ENCODE data around the gene NDUFA8.

NDUFA8 gene

DNA sequence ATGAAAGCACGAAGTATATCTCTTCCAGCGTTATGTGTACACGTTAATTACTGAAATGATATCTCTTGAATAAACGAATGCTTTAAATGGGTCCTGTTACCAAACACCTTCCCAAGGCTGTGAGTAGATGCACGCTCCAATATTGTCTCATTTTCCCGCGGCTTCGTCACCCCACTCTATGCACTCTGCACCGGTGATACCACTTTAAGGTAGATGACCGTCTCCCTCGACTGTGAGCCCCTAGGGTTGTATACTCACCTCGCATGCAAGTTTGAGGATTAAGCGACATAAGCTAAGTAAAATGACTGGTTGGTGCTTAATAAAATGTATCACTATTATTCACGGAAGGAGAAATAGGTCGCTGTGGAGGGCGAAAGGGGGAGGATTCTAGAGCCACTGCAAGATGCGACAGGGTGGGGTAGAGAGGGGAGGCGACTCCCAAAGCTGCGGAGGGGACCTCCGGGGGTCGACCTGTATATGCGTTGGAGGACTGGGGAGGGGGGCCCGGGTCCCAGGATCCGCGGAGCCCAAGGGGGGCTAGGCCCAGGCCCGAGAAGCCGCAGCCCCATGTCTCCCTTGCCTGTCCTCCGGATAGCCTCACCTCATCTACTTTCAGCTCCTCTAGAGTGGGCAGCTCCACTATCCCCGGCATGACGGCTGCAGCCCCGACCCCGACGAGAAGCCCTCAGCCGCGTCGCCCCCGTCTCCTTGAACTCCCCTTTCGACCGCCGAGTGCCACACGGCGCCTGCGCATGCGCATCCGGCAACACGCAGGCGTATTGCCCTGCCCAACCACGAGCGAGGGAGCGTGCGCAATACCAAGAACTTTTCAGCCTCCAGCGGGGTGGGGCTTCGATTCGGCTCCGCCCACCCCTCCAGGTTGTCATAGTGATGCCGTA lies at the start of gene NDUFA8, which contains the start of gene MORN5:
Gene NDUFA8, minus strand, starts transcription at position 754 of the 899 bp plus-strand sequence. Its CDS starts 102 bp downstream, at position 652.
Gene MORN5, plus strand, starts transcription at position 883 of the 899 bp plus-strand sequence. CDS start 65 bp downstream, outside the sequence.
- DNase-seq: peak; percentile 94

DNA sequence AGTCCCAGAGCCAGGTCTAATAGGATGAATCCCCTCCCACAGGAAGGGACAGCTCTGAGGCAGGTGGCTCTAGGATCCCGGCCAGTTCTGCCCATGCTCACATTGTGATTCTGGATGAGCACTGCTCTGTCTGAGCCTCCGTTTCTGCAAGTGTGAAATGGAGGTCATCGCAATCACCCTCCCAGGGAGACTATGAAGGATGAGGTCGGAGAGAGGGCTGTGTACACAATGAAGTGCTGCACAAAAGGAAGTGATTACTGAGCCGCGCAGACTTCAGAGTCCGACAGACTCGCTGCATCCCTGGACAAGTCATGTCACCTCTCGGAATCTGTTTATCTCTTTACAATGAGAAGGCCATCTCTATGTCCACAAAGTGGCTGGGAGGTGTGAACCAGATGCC lies 47.5 kb upstream of the NDUFA8 start:
- no peak for DNase-seq

DNA sequence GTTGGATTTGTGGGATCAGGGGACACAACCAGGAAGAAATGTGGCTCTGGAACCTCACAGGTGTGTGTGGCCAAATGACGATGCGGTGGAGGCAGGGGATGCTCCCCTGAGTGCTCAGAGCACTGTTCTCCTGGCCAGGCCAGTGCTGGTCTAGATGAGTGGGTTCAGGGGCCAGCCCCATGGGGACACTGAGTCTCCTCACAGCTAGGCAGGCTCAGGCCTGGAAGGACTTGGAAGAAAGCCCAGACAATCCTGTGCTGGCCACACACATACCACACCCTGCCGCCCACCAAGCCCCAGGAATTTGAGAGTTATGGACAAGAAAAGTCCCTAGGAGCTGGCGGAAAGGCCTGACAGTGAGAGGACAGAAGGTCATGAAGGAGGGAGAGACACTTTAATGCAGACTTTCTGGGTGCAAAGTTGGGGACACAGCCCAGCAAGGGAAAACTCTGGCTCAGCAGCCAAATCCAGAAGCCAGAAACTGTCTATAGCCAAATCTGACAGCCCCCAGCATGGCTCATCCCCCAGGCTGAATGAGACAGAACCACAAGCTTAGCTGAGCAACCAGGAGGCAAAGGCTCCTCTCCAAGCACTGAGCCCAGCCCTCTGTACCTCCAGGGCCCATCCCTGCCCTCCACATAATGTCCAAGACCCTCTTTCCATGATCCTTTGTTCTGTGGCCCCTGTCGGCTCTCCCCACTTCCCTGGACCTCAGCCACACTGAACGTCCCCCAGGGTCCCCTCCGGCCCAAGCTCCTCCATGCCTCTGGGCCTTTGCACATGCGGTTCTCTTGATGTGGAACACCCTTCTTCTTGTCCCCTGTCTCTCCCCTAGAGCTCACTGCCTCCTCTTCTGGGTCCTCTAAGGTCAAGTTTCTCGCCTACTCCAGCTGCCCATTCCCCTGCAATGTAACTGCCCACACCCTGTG lies 46.8 kb upstream of the NDUFA8 start:
- no peak for DNase-seq

DNA sequence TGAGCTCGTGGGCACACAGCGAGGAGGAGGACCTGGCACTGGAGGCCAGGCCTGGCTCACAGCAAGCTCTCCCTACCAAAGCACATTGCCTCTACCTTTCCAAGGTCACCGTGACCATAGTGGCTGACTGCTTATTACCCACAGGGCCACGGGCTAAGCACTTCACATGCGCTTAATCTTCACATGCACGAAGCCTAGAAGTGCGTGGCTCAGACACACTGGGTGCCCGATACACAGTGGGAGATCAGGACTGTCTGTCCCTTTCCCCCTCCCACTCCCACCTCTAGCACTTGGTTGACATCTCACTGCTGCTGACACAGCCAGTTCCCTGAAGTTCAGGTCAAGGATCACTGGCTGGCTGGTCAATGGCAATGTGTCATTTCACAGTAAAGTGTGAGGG lies 45.6 kb upstream of the NDUFA8 start:
- DNase-seq: no peak

DNA sequence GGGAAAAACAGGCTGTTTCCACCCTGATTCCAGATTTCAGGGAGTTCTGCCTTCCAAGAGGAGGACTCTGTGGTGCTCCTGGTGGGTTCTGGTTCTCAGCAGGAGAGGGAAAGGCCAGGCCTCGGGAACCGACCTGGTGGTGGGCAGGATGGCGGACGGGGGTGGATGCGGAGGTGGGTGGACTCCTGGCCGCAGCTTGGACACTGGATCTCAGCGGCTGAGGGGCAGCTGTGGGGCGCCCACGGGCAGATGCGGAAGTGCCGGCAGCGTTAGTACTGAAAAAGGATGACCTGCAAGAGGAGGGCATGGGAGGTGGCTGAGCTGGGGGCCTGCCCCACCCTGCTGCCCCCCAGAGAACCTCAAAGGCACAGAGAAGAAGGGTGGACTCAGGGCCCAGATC lies 44.9 kb upstream of the NDUFA8 start:
- no peak for DNase-seq

DNA sequence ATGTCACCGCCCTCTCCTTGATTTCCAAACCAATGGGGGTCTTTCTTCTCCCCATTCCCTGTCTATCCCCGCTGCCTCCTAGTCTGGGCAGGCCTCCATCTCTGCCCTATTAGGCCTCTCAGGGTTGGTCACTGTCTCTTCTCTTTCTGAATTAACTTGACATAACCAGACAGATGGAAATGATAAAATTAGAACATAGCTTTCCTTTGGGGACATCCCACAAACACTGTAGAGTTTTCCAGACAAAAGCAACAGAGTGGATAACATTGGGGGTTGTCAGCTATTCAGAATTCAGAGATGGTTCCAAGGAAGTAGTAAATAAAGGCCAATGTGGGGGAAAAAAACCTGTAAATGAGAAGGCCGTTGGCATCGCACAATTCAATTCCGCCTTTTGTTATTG lies 44.5 kb upstream of the NDUFA8 start:
- no peak for DNase-seq

DNA sequence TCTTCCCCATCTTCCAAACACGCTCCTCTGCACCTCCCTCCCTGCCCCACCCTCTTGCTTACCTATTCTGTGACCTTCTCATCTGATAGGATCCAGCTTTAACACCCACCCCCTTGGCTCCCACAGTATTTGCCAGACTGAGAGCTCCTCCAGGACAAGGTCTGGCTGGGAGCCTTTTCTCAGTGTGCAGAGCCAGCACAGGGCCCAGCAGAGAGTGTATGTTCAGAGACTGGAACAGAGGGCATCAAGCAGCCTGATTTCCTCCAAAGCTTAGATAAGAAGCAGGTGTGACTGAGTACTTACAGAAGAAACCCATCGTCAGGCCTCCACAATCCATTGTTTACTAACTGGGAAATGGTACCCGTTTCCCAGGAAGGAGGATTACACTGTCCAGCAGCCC lies 42.5 kb upstream of the NDUFA8 start:
- no peak for DNase-seq

DNA sequence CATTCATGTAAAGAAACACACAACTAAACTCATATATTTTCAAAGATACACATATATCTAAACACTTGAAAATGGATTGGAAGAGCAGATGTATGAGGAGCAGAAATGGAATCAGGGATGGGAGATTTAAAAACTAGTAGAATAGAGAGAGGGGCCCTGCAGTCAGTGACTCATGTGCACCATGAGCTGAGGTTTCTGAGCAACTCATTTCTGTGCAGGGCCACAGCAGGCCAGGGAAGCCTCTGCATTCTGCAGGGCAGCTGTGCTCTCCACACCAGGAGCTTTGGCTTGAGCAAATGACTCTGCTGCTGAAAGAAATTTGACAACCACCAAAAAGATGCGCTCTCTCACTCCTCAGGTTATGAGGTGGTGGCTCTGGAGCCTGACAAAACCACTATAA lies 42.1 kb upstream of the NDUFA8 start:
- DNase-seq: peak; percentile 28

DNA sequence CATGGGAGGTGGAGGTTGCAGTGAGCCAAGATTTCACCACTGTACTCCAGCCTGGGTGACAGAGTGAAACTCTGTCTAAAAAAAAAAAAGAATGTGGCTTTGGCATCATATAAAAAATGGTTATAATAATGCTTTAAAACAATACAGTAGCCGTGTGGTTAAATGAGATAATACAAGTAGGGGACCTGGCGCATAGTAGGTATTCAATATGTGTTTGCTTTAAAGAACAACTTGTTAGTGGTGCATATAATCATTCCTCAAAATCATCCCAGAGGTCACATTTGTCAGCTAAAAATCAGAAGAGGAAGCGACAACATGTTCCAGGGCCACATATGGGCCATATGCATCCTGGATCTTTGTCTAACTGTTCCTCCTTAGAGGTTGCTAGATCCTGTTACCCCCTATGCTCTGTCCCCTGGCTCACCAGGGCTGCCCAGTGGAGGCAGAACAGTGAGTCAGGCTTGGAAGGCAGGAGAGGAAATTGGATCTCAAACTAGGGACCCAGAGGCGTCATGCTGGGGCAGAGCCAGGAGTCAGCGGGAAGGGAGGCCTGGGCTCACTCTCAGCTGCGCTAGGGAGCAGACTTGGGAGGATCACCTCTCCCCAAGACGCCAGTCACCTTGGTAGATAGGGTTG lies 41.5 kb upstream of the NDUFA8 start:
- no peak for DNase-seq

DNA sequence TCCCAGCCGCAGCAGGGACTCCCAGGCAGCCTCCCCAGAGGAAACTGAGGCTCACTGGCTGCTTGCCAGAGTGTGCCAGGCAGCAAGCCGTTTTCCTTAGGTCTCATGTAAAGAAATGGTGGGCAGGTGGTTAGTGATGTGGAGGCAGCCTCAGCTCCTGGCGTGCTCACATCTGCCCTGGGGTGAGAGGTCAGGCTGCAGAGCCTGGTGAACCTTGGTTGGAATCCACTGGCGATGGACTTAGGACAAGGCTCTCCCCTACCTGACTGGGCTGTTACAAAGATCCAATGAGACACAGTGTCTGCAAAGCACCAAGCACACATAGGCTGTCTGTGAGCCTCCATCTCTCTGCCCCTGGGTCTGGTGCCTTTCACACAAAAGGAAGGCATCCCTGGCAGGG lies 38.3 kb upstream of the NDUFA8 start:
- no peak for DNase-seq

DNA sequence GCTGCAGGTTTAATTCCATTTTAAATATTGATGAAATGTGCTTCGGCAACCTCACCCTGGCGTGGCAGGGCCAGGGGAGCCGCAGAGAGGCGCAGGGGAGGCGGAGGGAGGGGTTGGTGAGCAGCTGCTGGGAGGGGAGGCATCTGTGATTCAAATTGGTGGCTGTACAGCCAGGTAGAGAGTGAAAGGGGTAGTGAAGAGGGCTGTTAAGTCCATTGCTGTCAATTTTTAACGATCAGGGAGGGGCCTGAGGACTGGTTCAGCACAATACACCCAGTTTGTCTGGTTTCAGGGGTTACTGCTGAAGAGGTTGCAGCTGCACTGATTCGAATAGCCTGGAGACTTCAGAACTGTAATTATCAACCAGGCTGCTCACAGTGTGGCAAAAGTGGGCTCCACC lies 37.8 kb upstream of the NDUFA8 start:
- DNase-seq: no peak

DNA sequence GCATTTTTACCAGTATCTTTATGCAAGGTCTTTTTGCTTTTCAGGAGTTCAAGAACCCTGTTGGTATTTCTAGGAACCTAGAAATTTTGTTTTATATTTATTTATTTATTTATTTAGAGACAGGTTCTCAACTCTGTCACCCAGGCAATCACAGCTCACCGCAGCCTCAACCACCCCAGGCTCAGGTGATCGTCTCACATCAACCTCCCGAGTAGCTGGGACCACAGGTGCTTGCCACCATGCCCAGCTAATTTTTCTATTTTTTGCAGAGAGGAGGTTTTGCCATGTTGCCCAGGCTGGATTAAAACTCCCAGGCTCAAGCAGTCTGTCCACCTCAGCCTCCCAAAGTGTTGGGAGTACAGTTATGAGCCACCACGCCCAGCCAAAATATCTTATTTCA lies 36.3 kb upstream of the NDUFA8 start:
- no peak for DNase-seq

DNA sequence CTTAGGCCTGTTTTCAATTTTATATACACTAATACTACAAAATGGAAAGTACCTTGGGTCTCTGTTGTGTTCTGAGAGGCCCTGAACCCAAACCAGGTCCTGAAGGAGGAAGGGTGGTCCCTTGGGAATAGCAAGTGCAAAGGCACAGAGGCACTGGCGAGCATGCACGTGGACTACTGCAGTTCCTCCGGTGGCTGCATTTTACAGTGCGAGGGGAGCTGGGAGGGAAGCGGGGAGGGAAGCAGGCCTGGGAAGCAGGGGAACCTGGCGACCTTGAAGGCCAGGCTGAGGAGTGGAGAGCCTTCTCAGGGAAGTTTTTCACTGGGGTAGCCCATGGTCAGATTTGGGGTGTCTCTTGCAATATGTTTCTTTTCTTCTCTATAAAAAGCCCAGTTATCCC lies 34.1 kb upstream of the NDUFA8 start:
- no peak for DNase-seq

DNA sequence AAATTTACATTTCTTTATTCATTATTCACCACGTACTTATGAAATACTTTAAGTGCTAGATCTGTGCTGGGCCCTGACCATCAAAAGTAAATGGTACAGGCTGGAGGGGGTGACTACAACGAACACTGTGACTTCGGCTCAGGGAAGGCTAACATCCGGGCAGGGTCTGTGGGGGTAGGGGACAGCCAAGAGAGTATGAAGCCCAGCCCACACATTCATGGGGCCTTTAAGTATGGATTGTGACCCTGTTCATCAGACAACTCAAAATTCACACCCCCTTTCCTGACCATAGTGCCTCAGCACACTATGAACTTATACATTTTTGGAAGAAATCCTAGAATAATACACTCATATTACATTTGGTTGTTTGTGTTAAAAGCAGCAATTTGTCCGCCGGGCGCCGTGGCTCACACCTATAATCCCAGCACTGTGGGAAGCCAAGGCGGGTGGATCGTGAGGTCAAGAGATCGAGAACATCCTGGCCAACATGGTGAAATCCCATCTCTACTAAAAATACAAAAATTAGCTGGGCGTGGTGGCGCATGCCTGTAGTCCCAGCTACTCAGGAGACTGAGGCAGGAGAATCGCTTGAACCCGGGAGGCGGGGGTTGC lies 33.4 kb upstream of the NDUFA8 start:
- DNase-seq: no peak

DNA sequence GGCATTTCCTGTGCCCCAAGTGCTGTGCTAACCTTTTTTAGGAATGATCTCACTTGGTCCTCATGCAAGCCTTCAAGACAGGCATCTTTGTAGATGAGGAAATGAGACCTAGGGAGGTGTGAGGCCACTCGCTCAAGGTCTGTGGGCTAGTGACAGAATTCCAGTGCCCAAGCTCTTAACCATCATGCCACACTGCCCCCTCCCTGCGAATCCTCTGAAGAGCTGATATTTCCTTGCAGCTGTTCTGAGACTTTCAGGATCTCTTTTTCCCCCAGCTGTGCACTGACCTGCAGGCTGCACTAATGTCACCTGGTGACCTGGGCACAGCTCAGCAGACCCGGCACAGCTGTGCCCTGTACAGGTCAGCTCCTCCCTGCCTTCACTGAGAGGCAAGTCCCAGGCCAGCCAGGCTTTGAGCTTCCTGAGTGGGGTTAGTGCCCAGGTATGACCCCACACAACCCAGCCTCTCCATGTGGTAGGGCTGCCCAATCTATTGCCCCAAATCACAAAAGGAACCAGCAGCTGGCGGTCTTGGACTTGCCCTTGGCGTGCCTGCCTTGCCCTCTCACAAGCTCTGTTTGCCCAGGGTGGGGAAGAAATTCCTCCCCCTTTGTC lies 32.8 kb upstream of the NDUFA8 start:
- no peak for DNase-seq

DNA sequence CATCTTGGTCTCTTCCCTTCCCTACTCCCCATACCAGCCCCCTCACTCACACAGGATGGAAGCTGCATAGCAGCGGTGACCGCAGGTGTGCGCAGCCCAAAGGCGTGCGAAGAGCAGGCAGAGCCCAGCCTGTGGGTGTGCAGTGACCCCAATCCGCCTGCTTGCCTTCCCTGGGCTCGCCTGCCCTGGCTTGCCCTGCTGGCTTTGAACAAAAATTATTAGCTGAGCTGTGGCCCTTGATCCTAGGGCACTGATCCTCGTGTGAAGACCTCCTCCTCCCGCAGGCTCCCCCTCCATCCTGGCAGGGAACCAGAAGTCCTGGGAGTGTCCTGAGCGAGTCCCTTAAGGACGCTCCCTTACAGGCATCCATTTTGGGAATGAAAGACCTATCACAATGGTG lies 32.0 kb upstream of the NDUFA8 start:
- no peak for DNase-seq

DNA sequence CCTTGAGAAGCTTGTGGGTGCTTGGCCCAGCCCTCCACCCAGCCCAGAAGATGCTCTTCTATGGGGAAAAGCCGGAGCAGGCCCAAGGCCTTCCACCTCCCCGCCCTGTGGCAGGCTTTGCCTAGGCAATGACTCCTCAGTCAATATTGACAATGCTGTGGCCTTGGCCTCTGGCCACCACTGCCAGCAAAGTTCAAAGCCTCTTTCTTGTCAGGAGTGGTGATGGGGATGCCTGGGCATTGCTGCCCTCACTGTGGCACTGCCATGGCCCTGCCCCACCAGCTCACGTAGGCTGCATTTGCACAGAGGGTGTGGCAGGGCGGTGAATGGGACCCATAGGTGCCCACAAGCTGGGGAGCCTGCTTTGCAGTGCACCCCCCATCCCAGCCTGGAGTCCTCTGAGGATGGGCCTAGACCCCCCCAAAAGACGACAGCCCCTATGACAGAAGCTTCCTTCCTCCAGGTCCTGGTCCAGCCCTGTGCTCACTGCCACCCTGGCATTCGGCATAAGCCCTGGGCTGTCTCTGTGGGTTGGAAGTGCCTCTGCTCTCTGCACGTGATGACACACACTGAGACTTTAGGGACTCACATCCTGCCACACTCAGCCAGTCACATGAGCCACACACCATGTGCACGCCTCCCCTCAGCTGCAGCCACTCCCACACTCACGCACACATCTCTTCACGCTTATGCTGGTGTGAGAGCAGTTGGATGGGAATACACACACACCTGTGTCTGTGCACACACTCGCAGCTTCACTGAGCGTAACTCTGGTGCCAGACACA lies 31.2 kb upstream of the NDUFA8 start:
- DNase-seq: no peak

DNA sequence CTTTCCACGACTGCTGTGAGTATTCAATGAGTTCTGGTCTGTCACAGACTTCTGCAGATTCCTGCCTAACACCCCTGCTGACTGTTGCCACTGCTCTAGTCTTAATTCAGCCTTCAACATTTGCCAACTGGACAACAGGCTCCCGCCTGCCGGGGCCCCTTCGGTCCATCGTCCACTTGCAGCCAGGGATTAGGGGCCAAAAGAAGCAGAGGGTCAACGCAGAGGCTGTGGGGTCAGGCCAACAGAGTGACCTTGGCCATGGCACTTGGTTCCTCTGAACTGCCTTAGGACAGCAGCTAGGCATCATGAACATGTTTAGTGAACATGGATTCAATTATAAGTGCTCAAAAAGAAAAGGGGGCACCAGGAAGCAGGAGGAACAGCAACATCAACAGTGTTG lies 28.8 kb upstream of the NDUFA8 start:
- no peak for DNase-seq

DNA sequence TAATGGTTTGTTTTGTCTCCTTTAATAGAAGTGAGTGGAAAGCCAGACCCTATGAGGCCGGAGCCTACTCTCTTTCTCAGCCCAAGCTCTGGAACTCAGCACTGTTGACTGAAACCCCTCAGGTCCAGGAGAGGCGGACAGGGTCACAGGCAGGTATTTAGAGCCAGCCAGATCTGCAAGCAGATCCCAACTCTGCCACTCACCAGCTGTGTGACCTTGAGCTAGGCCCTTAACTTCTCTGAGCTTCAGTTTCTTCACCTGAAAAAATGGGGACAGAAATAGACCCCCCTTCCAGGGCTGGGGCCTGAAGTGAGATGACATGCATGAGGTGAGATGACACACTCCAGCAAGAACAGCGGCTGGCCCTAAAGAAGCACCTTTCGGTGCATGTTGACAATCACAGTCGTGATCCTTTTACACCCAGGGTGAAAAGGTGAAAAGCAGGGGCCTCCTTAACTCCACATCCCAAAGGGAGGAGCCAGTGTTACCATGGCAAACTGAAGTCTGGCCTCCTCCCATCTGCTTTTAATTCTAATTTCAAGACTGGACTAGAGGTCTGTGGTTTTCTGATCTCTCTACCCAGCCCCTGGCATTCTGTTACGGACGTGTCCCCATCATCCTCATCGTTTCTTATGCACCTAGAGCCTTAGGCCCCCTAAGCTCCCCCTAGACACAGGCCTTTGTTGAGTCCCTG lies 27.3 kb upstream of the NDUFA8 start:
- DNase-seq: no peak

DNA sequence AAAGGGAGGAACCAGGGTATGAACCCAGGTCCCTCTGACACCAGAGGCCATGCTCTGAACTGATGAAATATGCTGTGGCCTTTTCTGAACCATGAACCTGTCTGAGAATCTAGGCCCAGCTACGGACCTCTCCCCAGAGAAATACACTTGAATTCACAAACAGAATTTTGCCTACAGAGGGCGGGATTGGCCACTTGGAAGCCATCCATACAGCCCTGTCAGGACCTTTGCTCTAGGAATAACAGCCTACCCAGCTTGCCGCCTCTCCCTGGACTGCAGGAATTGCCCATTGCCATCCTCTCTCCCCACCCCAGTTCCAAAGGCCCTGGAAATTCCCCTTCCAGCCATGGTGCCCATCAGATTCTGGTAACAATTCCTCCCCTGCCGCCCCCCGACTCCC lies 26.7 kb upstream of the NDUFA8 start:
- DNase-seq: no peak

DNA sequence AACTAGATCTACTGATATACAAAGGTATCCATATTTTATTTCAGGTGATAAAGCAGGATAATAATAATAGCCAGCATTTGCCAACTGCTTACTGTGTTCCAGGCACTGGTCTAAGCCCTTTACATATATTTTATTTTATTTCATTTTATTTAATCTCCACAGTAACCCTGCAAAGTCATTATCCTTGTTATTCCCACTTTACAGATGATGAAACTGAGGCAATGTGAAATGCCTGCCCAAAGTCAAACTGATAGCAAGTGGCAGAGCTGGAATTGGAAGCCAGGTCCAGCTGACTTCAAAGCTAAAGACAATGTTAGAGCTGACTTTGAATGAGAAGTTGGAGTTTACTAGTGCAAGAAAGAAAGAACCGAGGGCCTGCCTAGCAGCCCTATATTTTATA lies 25.0 kb upstream of the NDUFA8 start:
- DNase-seq: no peak
